Measurements from ENCODE around the gene DNAAF1. TPM values are rescaled to one million over a fixed set of nuclear protein-coding genes. Genes with fewer than 3 reads are reported as not detected.

The DNAAF1 gene
- total RNA-seq, 4 donors from 2014 or later = 0.20 to 1.1 (median 0.90) TPM; not detected in 1

GRCh38 chr16:84166796-84167695, 21.9 kb downstream of the DNAAF1 start:
- no peak for DNase-seq (ENCODE audit: low spot score in 2 of 2)
- no peak overlapping the region for H3K27ac ChIP-seq
- no peaks in the 10 kb centered on the region for H3K36me3 ChIP-seq
- no peak for TF ChIP-seq EP300 (IDR thresholded peaks at IDR 0.05)
- no peak for TF ChIP-seq POLR2A (IDR thresholded peaks at IDR 0.05)
- no peak for TF ChIP-seq CTCF (IDR thresholded peaks at IDR 0.05)
- H3K27me3 ChIP-seq = peaks cover 0 to 5% of the 10 kb centered on the region in 2 donors
- H3K9me3 ChIP-seq = no peaks in the 10 kb centered on the region
- no peak overlapping the region for H3K4me3 ChIP-seq
- 79 to 80% methylated on average over 13 of the region's 13 CpGs for WGBS, 2 donors
- no peaks in the 10 kb centered on the region for H3K4me1 ChIP-seq

GRCh38 chr16:84169765-84170310, 24.7 kb downstream of the DNAAF1 start:
- DNase-seq (ENCODE audit: low spot score in 2 of 2) = no peak
- Histone ChIP-seq H3K9me3 (no peaks in the 10 kb centered on the region), H3K4me1 (peaks cover 0 to 3% (median 0%) of the 10 kb centered on the region in 4 donors), H3K27ac (no peak overlapping the region), H3K27me3 (no peaks in the 10 kb centered on the region), H3K4me3 (no peak overlapping the region), H3K36me3 (no peaks in the 10 kb centered on the region)
- whole genome bisulfite sequencing, 2 donors = 78 to 85% methylated on average over 11 of the region's 11 CpGs
- no peak for TF ChIP-seq CTCF (IDR thresholded peaks at IDR 0.05)
- no peak for TF ChIP-seq EP300 (IDR thresholded peaks at IDR 0.05)
- TF ChIP-seq POLR2A (IDR thresholded peaks at IDR 0.05) = no peak

GRCh38 chr16:84174396-84174795, 29.3 kb downstream of the DNAAF1 start:
- Histone ChIP-seq H3K4me1 (peaks cover 0 to 42% (median 31%) of the 10 kb centered on the region in 4 donors), H3K9me3 (no peaks in the 10 kb centered on the region), H3K36me3 (peaks cover 0 to 13% (median 3%) of the 10 kb centered on the region in 3 donors), H3K27ac (peak overlapping the region in 2 of 4 donors; percentile 76 to 90), H3K27me3 (no peaks in the 10 kb centered on the region), H3K4me3 (no peak overlapping the region)
- WGBS, 2 donors = 80 to 85% methylated on average over 11 of the region's 11 CpGs
- no peak for TF ChIP-seq EP300 (IDR thresholded peaks at IDR 0.05)
- no peak for TF ChIP-seq CTCF (IDR thresholded peaks at IDR 0.05)
- TF ChIP-seq POLR2A (IDR thresholded peaks at IDR 0.05) = no peak
- no peak for DNase-seq (ENCODE audit: low spot score in 2 of 2)

GRCh38 chr16:84175350-84176081, 30.4 kb downstream of the DNAAF1 start:
- H3K9me3 ChIP-seq = no peaks in the 10 kb centered on the region
- 33 to 57% methylated on average over 10 of the region's 10 CpGs for WGBS, 2 donors
- no peaks in the 10 kb centered on the region for H3K27me3 ChIP-seq
- peak; percentile 51 to 64 for DNase-seq (ENCODE audit: low spot score in 2 of 2)
- H3K4me3 ChIP-seq = no peak overlapping the region
- TF ChIP-seq POLR2A (IDR thresholded peaks at IDR 0.05) (no peak), CTCF (IDR thresholded peaks at IDR 0.05) (peak; percentile 42 to 86 (median 63))
- peak overlapping the region; percentile 56 to 96 (median 83) for H3K27ac ChIP-seq
- peaks cover 0 to 42% (median 31%) of the 10 kb centered on the region in 4 donors for H3K4me1 ChIP-seq
- H3K36me3 ChIP-seq = peaks cover 0 to 24% (median 4%) of the 10 kb centered on the region in 3 donors

Data from tibial nerve (tissue), 4 donors.